Thoracic aorta (tissue), 2 donors: Measurements from ENCODE around the gene R3HDM2. TPM values are rescaled to one million over a fixed set of nuclear protein-coding genes. Genes with fewer than 3 reads are reported as not detected.

Experiments
- ATAC-seq: fragments of 150-250 bp; one replicate; pipeline ENCODE4 v1.8.0; 2017; ENCODE audit warnings: low read depth; ENCODE audit not compliant: insufficient number of reproducible peaks, low FRiP score
- DNase-seq: peaks from one replicate; pipeline ENCODE4 v3.0.0-alpha.2; 2020; ENCODE audit warnings: low spot score
- H3K27ac ChIP-seq, 2 donors: fragments of 200-600 bp; sonication (generic); 1 replicate in 1 of 2; 2 replicates in 1 of 2; pipeline ENCODE4 v1.5.1; 2016; ENCODE audit warnings: mild to moderate bottlenecking in 2 of 2, moderate library complexity in 2 of 2
- H3K27me3 ChIP-seq: fragments of 200-600 bp; sonication (generic); replicated peaks from 2 replicates; pipeline ENCODE4 v1.6.0; 2016; ENCODE audit warnings: mild to moderate bottlenecking; ENCODE audit not compliant: insufficient read depth
- H3K36me3 ChIP-seq: fragments of 200-600 bp; sonication (generic); one replicate; pipeline ENCODE4 v1.5.1; 2016
- H3K4me1 ChIP-seq, 2 donors: fragments of 200-600 bp; sonication (generic); 1 replicate in 1 of 2; 2 replicates in 1 of 2; pipeline versions ENCODE4 v1.5.1 to v1.6.0; 2016; ENCODE audit warnings: low read depth in 2 of 2, mild to moderate bottlenecking in 1 of 2; ENCODE audit not compliant: control insufficient read depth in 1 of 2
- H3K4me3 ChIP-seq: fragments of 200-600 bp; sonication (generic); 2 replicates; pipeline ENCODE4 v1.5.1; 2016; ENCODE audit warnings: mild to moderate bottlenecking
- H3K9me3 ChIP-seq: fragments of 200-600 bp; sonication (generic); 2 replicates; pipeline ENCODE4 v1.5.1; 2016
- total RNA-seq, 2 donors: library from RNA; depleted of rRNA; stranded (reverse); fragments of >200 nt; gene quantifications; one replicate each; pipeline versions ENCODE4 v1.1.0 to v1.2.3, GENCODE V29; 2016
- TF ChIP-seq, protein P1 (sequence below): fragments of 200-600 bp; sonication (generic); IDR thresholded peaks from one replicate; pipeline ENCODE4 v1.5.1; 2019; ENCODE audit warnings: antibody characterized with exemption

R3HDM2 gene
- total RNA-seq, 2 donors from 2014 or later: 26.5 to 62.4 TPM

- peaks cover 33 to 63% of the 10 kb centered on the region in 2 donors for H3K4me1 ChIP-seq
These were observed 189.2 kb downstream of the R3HDM2 start for GRCh38 chr12:57241402-57242310.

GRCh38 chr12:57240926-57241401 lies 189.9 kb downstream of the R3HDM2 start:
- Histone ChIP-seq H3K27ac (no peak overlapping the region), H3K9me3 (no peaks in the 10 kb centered on the region), H3K4me1 (peaks cover 33 to 63% of the 10 kb centered on the region in 2 donors), H3K4me3 (peak overlapping the region; percentile 81), H3K36me3 (no peaks in the 10 kb centered on the region), H3K27me3 (peaks cover 18% of the 10 kb centered on the region)
- DNase-seq (no peak), ATAC-seq (no peak)
- TF ChIP-seq, protein P1, sequence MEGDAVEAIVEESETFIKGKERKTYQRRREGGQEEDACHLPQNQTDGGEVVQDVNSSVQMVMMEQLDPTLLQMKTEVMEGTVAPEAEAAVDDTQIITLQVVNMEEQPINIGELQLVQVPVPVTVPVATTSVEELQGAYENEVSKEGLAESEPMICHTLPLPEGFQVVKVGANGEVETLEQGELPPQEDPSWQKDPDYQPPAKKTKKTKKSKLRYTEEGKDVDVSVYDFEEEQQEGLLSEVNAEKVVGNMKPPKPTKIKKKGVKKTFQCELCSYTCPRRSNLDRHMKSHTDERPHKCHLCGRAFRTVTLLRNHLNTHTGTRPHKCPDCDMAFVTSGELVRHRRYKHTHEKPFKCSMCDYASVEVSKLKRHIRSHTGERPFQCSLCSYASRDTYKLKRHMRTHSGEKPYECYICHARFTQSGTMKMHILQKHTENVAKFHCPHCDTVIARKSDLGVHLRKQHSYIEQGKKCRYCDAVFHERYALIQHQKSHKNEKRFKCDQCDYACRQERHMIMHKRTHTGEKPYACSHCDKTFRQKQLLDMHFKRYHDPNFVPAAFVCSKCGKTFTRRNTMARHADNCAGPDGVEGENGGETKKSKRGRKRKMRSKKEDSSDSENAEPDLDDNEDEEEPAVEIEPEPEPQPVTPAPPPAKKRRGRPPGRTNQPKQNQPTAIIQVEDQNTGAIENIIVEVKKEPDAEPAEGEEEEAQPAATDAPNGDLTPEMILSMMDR: no peak

More at GRCh38 chr12:57241402-57242310, 189.2 kb downstream of the R3HDM2 start:
- H3K36me3 ChIP-seq: no peaks in the 10 kb centered on the region
- no peak for ATAC-seq
- DNase-seq: no peak
- no peaks in the 10 kb centered on the region for H3K9me3 ChIP-seq
- H3K4me3 ChIP-seq: no peak overlapping the region
- H3K27ac ChIP-seq: peak overlapping the region in 1 of 2 donors; percentile 8
- TF ChIP-seq, protein P1: no peak
- peaks cover 18% of the 10 kb centered on the region for H3K27me3 ChIP-seq

DNA sequence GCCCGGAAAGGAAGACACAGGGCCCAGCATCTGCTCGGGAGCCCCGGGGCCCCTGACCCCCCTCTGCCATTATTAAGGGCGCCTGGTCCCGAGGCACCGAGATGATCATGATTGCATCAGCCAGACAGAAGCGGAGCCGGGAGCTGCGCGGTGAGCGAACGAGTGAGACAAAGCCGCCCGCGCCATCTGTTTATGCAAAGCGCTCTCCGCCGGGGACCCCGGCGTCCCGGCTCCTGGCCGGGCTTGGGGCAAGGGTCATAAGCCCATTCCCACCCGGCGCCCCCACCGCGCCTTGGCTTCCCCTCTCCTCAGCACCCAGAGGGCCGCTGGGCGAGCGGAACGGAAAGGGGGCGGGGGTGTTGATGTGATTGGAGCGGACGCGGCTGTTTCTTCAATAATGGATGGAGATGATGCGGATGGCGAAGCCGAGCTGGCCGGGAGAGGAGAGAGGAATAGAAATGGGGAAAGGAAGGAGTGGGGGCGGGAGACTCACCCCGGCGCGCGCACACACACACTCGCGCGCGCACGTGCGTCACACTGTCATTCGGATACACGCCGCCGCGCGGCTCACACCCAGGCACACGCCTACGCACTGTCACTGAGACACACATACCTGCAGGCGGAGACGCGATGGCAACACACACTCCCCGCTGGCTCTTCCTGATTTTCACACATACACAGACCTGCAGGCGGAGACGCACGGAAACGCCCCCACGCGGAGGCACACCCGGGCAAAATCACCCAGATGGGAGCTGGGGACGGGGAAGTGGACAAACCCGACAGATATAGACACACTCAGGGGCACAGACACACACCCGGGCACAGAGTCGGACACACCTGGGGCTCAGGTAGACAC lies 190.5 kb downstream of the R3HDM2 start:
- ATAC-seq (no peak), DNase-seq (no peak)
- Histone ChIP-seq H3K9me3 (no peaks in the 10 kb centered on the region), H3K27me3 (peaks cover 18% of the 10 kb centered on the region), H3K4me3 (peak overlapping the region; percentile 81), H3K27ac (no peak overlapping the region), H3K36me3 (no peaks in the 10 kb centered on the region), H3K4me1 (peaks cover 33 to 63% of the 10 kb centered on the region in 2 donors)
- TF ChIP-seq, protein P1: no peak

GRCh38 chr12:57239587-57240065 lies 191.2 kb downstream of the R3HDM2 start:
- no peak for ATAC-seq
- Histone ChIP-seq H3K9me3 (no peaks in the 10 kb centered on the region), H3K4me3 (peak overlapping the region; percentile 81), H3K4me1 (peaks cover 33 to 63% of the 10 kb centered on the region in 2 donors), H3K27me3 (peaks cover 18% of the 10 kb centered on the region), H3K27ac (no peak overlapping the region), H3K36me3 (no peaks in the 10 kb centered on the region)
- DNase-seq: no peak
- TF ChIP-seq, protein P1: no peak
